GM12864 (cell line): ENCODE results near the gene ATG4B.

Experiments used
- DNase-seq: peaks from one replicate; pipeline ENCODE4 v3.0.0-alpha.2; 2011; ENCODE audit warnings: low read depth
- H3K4me3 ChIP-seq: 2 replicates; pipeline ENCODE4 v1.5.1; 2011; ENCODE audit warnings: mild to moderate bottlenecking, low read depth, low read length, control low read depth
- CTCF ChIP-seq: IDR thresholded peaks from 2 replicates; pipeline ENCODE4 v1.5.1; 2011; ENCODE audit warnings: low read depth, mild to moderate bottlenecking, moderate library complexity, low read length, control low read depth, inconsistent platforms; ENCODE audit errors: missing control alignments

Gene ATG4B

DNA sequence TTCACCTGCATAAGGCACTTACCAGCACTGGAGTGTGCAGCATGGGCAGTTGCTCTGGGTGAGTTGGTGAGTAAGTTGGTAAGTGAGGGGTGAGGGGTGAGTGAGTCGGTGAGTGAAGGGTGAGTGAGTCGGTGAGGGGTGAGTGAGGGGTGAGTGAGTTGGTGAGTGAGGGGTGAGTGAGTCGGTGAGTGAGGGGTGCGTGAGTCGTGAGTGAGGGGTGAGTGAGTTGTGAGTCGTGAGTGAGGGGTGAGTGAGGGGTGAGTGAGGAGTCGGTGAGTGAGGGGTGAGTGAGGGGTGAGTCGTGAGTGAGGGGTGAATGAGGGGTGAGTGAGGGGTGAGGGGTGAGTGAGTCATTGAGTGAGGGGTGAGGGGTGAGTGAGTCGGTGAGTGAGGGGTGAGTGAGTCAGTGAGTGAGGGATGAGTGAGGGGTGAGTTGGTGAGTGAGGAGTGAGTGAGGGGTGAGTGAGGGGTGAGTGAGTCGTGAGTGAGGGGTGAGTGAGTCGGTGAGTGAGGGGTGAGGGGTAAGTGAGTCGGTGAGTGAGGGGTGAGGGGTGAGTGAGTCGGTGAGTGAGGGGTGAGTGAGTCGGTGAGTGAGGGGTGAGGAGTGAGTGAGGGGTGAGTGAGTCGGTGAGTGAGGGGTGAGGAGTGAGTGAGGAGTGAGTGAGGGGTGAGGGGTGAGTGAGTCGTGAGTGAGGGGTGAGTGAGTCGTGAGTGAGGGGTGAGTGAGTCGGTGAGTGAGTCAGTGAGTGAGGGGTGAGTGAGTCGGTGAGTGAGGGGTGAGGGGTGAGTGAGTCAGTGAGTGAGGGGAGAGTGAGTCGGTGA lies 17.7 kb upstream of the ATG4B start:
- TF ChIP-seq CTCF, result no peak
- DNase-seq, result no peak
- no peak overlapping the region for H3K4me3 ChIP-seq

DNA sequence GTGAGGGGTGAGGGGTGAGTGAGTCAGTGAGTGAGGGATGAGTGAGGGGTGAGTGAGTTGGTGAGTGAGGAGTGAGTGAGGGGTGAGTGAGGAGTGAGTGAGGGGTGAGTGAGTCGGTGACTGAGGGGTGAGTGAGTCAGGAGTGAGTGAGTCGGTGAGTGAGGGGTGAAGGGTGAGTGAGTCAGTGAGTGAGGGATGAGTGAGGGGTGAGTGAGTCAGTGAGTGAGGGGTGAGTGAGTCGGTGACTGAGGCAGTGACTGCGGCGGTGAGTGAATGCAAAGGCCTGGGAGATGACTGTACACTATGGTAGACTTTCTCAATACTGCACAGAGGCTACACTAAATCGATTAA lies 17.1 kb upstream of the ATG4B start:
- H3K4me3 ChIP-seq, result no peak overlapping the region
- DNase-seq, result no peak
- no peak for TF ChIP-seq CTCF

DNA sequence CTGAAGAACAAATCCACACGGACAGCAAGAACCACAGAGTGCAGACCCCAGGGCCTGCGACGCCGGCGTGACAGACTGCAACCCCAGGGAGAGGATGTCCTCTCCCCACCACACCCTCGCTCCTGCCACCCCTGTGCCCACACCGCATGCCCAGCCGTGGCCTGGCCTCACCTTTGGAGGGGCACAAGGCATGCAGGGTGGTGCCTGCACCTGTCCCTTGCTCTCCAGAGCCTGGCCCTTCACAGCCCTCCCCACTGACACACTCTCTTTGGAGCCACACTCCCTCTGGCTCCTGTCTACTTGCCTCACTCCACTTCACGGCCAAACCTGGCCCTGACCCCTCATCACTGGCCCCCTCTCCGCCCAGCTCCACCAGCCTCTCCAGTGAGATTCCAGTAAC lies 9.8 kb upstream of the ATG4B start:
- no peak overlapping the region for H3K4me3 ChIP-seq
- DNase-seq, result no peak
- TF ChIP-seq CTCF, result no peak

GRCh38 chr2:241629762-241630435 lies 7.6 kb upstream of the ATG4B start:
- H3K4me3 ChIP-seq, result no peak overlapping the region
- TF ChIP-seq CTCF, result no peak
- no peak for DNase-seq

- H3K4me3 ChIP-seq, result no peak overlapping the region
Measured at GRCh38 chr2:241632478-241633325, 4.8 kb upstream of the ATG4B start.

GRCh38 chr2:241633561-241633960 lies 3.9 kb upstream of the ATG4B start:
- H3K4me3 ChIP-seq, result no peak overlapping the region
- no peak for TF ChIP-seq CTCF
- no peak for DNase-seq

More at GRCh38 chr2:241632478-241633325, 4.8 kb upstream of the ATG4B start:
- no peak for TF ChIP-seq CTCF
- DNase-seq, result no peak
